GM19351 (cell line): ENCODE measurements around the gene MARF1.
"Not testable (repeated sequence)": the region's sequence is repeated elsewhere in the genome, so short reads cannot be mapped to it uniquely, and the experiment has no call there.

Experiments used
- ATAC-seq: cut with Tn5 transposase; IDR thresholded peaks from one replicate; pipeline ENCODE4 v1.9.1; 2021; ENCODE audit warnings: mild to moderate bottlenecking, moderate library complexity; ENCODE audit not compliant: unreplicated experiment

Gene MARF1

GRCh38 chr16:15643048-15643945, at the start of gene MARF1:
Gene MARF1 (minus strand): TSS chr16:15643154. CDS start chr16:15639233, 3,921 bp downstream.
- ATAC-seq, result peak; percentile 34

GRCh38 chr16:15692508-15692907, 49.6 kb upstream of the MARF1 start:
- ATAC-seq, result not testable (repeated sequence)

- no peak for ATAC-seq
These were observed 48.1 kb upstream of the MARF1 start for GRCh38 chr16:15691046-15691445.

GRCh38 chr16:15690296-15690695, 47.3 kb upstream of the MARF1 start:
- ATAC-seq, result no peak

GRCh38 chr16:15689290-15689689, 46.3 kb upstream of the MARF1 start:
- no peak for ATAC-seq

GRCh38 chr16:15686287-15686686, 43.3 kb upstream of the MARF1 start:
- ATAC-seq, result no peak

GRCh38 chr16:15682105-15682570, 39.2 kb upstream of the MARF1 start:
- ATAC-seq, result no peak

GRCh38 chr16:15677447-15677846, 34.5 kb upstream of the MARF1 start:
- ATAC-seq, result no peak

GRCh38 chr16:15676506-15676905, 33.6 kb upstream of the MARF1 start:
- no peak for ATAC-seq

- ATAC-seq, result no peak
These were observed 31.6 kb upstream of the MARF1 start for GRCh38 chr16:15674571-15674970.

GRCh38 chr16:15672514-15673167, 29.7 kb upstream of the MARF1 start:
- ATAC-seq, result no peak

GRCh38 chr16:15672127-15672513, 29.2 kb upstream of the MARF1 start:
- not testable (repeated sequence) for ATAC-seq

- ATAC-seq, result no peak
These were observed 28.7 kb upstream of the MARF1 start for GRCh38 chr16:15671530-15672117.

- ATAC-seq, result no peak
These were observed 24.3 kb upstream of the MARF1 start for GRCh38 chr16:15667091-15667742.

GRCh38 chr16:15665107-15665506, 22.2 kb upstream of the MARF1 start:
- ATAC-seq, result no peak

GRCh38 chr16:15660203-15660601, 17.2 kb upstream of the MARF1 start:
- no peak for ATAC-seq

- no peak for ATAC-seq
These were observed 15.6 kb upstream of the MARF1 start for GRCh38 chr16:15658556-15658955.

- ATAC-seq, result no peak
These were observed 15.2 kb upstream of the MARF1 start for GRCh38 chr16:15658149-15658548.

- ATAC-seq, result not testable (repeated sequence)
These were observed 12.6 kb upstream of the MARF1 start for GRCh38 chr16:15655561-15655960.

- no peak for ATAC-seq
These were observed 11.6 kb upstream of the MARF1 start for GRCh38 chr16:15654591-15654990.

- no peak for ATAC-seq
These were observed 10.3 kb upstream of the MARF1 start for GRCh38 chr16:15653227-15653626.
